NCI-H345 (cell line): ENCODE data around the gene DCAF12L1.

Source experiments
- DNase-seq: peaks from one replicate; lab custom pipeline; 2025; lab: John Stamatoyannopoulos, UW

Gene DCAF12L1

GRCh38 chrX:126552313-126553022 lies at the start of gene DCAF12L1:
DCAF12L1 (minus strand) TSS chrX:126552814; CDS start chrX:126552608, 206 bp downstream.
- no peak for DNase-seq

GRCh38 chrX:126580877-126581276 lies 28.3 kb upstream of the DCAF12L1 start:
- DNase-seq: no peak

GRCh38 chrX:126575911-126576310 lies 23.3 kb upstream of the DCAF12L1 start:
- DNase-seq: no peak

- DNase-seq: no peak
Measured at GRCh38 chrX:126557151-126557550, 4.5 kb upstream of the DCAF12L1 start.

GRCh38 chrX:126551725-126552312 lies 795 bp downstream of the DCAF12L1 start:
- DNase-seq: no peak

GRCh38 chrX:126551306-126551705 lies 1.3 kb downstream of the DCAF12L1 start:
- DNase-seq: no peak

GRCh38 chrX:126550816-126551215 lies 1.8 kb downstream of the DCAF12L1 start:
- DNase-seq: no peak

GRCh38 chrX:126509923-126510322 lies 42.7 kb downstream of the DCAF12L1 start:
- no peak for DNase-seq
